NT2/D1 (cell line): ENCODE measurements around the gene ATP13A5.

Source experiments
- SUZ12 ChIP-seq: IDR thresholded peaks from 2 replicates; pipeline ENCODE4 v1.6.1; 2011; ENCODE audit not compliant: insufficient read length, insufficient read depth; ENCODE audit errors: extremely low read depth
- YY1 ChIP-seq: IDR thresholded peaks from 2 replicates; pipeline ENCODE4 v1.6.1; 2011; ENCODE audit not compliant: insufficient read length, insufficient read depth
- ZNF274 ChIP-seq: IDR thresholded peaks from 2 replicates; pipeline ENCODE4 v1.6.1; 2011; ENCODE audit warnings: mild to moderate bottlenecking, low read depth, low read length

- TF ChIP-seq ZNF274, result no peak
- no peak for TF ChIP-seq YY1
- no peak for TF ChIP-seq SUZ12
Observed at GRCh38 chr3:193333229-193333628, 45.3 kb downstream of the ATP13A5 start.
